GM20000 (cell line): ENCODE data around the gene NAIF1.

ENCODE experiments used
- DNase-seq: peaks from one replicate; pipeline ENCODE4 v3.0.0; 2012; ENCODE audit warnings: low spot score
- CTCF ChIP-seq: IDR thresholded peaks from 2 replicates; pipeline ENCODE4 v1.5.1; 2012; ENCODE audit warnings: mild to moderate bottlenecking, control low read depth; ENCODE audit errors: extremely low read depth, missing control alignments

NAIF1 gene

GRCh38 chr9:128104171-128104618 is 37.1 kb upstream of the NAIF1 start:
- no peak for DNase-seq
- no peak for TF ChIP-seq CTCF

GRCh38 chr9:128103589-128103962 is 36.5 kb upstream of the NAIF1 start:
- no peak for DNase-seq
- no peak for TF ChIP-seq CTCF

GRCh38 chr9:128102861-128103588 is 35.9 kb upstream of the NAIF1 start:
- TF ChIP-seq CTCF = no peak
- DNase-seq = no peak

GRCh38 chr9:128102196-128102595 is 35.1 kb upstream of the NAIF1 start:
- no peak for DNase-seq
- TF ChIP-seq CTCF = no peak

GRCh38 chr9:128101690-128102089 is 34.6 kb upstream of the NAIF1 start:
- no peak for TF ChIP-seq CTCF
- DNase-seq = no peak

GRCh38 chr9:128101231-128101661 is 34.1 kb upstream of the NAIF1 start:
- TF ChIP-seq CTCF = no peak

DNA sequence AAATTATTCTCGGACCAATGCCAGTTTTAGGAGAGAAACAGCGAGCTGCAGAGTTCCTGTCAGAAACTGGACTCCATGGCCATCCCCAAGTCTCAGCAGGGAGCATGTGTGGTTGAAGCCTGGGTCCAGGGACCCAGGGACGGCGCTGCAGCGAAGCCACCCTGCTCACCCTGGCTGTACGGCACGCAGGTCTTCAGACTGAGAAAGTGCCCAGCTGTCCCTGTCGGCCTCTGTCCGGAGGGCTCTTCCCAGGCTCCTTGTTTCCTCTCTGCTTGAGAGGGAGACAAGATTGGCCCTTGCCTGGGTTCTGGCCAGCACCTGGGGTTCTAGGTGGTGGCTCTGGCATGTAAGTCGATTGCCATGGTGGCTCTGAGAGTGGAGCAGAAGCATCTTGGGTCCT is 33.5 kb upstream of the NAIF1 start:
- no peak for TF ChIP-seq CTCF
- DNase-seq = no peak

More at GRCh38 chr9:128101231-128101661, 34.1 kb upstream of the NAIF1 start:
- DNase-seq = no peak
